Measurements from ENCODE around the gene MROH2B. TPM values are rescaled to one million over a fixed set of nuclear protein-coding genes. Genes with fewer than 3 reads are reported as not detected.

The MROH2B gene
- total RNA-seq, 1 donor from 2014 or later: not detected

GRCh38 chr5:40973364-40974004, 97.7 kb downstream of the MROH2B start:
- intact Hi-C loops (cut with micrococcal nuclease): no loop called here

GRCh38 chr5:40972434-40972833, 98.7 kb downstream of the MROH2B start:
- intact Hi-C loops (cut with micrococcal nuclease): no loop called here

GRCh38 chr5:40962207-40962955, 108.8 kb downstream of the MROH2B start:
- intact Hi-C loops (cut with micrococcal nuclease): no loop called here

- intact Hi-C loops (cut with micrococcal nuclease): no loop called here
Observed at GRCh38 chr5:40960037-40960436, 111.1 kb downstream of the MROH2B start.

- intact Hi-C loops (cut with micrococcal nuclease): no loop called here
Observed at GRCh38 chr5:40958811-40959210, 112.3 kb downstream of the MROH2B start.

GRCh38 chr5:40957048-40957447, 114.1 kb downstream of the MROH2B start:
- intact Hi-C loops (cut with micrococcal nuclease): no loop called here

GRCh38 chr5:40955313-40955712, 115.8 kb downstream of the MROH2B start:
- intact Hi-C loops (cut with micrococcal nuclease): no loop called here

Other genes with a start within 250 kb of the MROH2B start
- gene RPL37, start 236.1 kb downstream of the MROH2B start, total RNA-seq: 1,320 and 1,323 TPM in 2 replicates
- gene CARD6, start 230.0 kb downstream of the MROH2B start, total RNA-seq: 6.3 TPM in 2 replicates
- not detected in 2 replicates for gene C7, start 161.8 kb downstream of the MROH2B start, total RNA-seq
- gene C6, start 142.2 kb upstream of the MROH2B start, total RNA-seq: not detected in 2 replicates